HG03196 (cell line): Measurements from ENCODE around the gene P3H3.

ENCODE experiments used
- ATAC-seq: cut with Tn5 transposase; IDR thresholded peaks from one replicate; pipeline ENCODE4 v1.9.1; 2021; ENCODE audit not compliant: unreplicated experiment

Gene P3H3

DNA sequence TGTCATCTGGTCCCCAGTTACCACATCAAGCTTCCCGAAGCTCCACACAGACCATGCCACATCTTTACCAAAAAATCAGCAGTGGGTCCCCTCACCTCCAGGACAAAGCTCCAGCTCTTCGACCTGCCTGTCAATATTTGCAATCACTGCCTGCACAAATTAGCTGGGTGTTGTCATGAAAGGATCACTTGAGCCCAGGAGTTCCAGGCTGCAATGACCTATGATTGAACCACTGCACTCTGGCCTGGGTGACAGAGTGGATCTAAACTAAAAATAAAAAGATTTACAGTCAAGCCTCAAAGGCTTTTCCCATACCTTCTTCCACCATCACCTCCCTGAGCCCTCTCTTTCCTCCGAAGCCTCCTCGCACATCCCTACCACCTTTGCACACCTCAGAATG is 31.6 kb upstream of the P3H3 start:
- no peak for ATAC-seq

DNA sequence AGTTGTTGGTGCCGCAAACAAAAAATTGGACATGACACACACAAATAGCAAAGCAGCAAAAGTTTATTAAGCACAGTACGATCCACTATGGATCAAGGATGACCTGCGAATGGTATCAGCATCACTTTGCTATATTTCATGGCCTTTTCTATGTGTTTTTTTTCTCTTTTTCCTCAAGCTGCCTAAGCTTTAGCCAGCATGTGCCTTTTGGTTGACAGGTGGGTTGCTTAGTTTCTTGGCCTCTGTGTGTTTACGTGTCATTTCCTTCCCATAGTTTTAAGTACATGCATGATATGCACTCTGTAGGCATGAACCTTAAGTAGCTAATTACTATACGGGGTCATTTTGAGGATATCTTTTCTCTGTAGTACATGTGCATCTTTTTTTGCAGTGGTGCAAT is 29.1 kb upstream of the P3H3 start:
- no peak for ATAC-seq

DNA sequence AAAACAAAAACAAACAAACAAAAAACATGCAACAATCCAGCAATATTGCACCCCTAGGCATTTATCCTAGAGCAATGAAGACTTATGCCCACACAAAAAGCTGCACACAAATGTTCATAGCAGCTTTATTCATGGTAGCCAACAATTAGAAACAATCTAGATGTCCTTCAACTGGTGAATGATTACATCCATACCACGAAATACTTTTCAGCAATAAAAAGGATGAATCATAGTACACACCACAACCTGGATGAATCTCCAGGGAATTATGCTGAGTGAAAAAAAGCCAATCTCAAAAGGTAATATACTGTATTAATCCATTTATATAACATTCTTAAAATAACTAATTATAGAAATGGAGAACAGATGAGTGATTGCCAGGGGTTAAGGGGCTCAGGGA is 21.0 kb upstream of the P3H3 start:
- no peak for ATAC-seq

DNA sequence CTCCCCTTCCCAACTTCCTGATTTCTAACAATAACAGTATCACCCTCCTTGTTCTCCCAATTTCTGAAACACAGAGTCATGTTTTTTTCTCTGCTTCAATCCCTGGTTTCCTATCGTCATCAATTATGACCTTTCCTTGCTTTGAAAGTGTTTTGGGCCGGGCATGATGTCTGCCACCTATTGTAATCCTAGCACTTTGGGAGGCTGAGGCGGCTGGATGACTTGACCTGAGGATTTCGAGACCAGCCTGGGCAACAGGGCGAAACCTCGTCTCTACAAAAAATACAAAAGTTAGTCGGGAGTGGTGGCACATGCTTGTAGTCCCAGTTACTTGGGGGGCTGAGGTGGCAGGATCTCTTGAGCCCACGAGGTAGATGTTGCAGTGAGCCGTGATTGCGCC is 19.2 kb upstream of the P3H3 start:
- no peak for ATAC-seq

DNA sequence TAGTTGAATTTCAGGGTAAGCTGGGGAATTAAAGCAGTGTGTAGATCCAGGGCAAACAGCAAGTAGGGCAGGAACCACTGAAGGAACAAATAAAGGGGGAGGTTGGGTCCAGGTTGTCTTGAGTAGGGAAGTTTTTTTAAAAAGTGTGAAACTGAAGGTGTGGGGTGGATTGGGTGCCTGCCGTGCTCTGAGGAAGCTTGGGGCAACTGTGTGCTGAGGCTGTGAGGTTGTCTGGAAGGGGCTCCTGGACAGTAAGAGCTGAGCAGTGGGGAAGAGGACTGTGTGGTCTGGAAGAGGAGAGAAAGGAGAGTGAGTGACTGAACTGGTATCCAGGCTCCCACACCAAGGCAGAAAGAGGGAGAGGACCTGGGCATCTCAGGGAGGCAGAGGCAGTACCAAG is 17.4 kb upstream of the P3H3 start:
- ATAC-seq: no peak

DNA sequence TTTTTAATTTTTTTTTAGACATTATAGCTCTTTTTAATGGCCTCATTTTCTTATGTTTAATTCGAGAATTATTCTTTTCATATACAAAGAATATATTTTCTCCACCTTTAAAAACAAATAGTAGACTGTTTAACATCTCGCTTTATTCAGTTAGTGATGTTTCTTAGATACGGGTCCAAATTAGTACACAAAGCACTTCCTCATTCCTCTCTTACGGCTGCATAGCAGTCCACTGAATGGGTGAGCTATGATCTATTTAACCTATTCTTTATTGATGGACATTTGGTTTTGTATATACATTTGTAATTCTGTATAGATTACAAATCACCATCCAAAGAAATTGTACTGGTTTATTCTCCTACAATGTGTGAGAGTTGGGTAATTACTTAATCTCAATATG is 14.8 kb upstream of the P3H3 start:
- ATAC-seq: no peak

DNA sequence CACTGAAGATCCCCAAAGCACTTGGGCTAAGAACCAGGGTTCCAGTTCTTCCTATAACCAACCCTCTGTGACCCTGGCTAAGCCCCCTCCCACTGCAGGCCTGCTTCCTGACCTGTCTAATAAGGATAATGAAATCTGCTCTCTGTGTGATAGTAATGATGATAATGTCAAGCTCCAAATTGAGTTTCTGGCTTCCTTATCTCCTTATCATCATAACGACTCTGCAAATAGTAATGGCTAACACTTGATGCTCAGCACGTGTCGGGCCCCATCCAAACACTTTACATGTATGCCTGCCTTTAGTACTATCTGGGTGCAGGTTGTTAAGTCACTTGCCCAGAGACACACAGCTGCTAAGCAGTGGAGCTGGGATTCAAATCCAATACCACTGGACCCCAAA is 11.6 kb upstream of the P3H3 start:
- ATAC-seq: no peak

DNA sequence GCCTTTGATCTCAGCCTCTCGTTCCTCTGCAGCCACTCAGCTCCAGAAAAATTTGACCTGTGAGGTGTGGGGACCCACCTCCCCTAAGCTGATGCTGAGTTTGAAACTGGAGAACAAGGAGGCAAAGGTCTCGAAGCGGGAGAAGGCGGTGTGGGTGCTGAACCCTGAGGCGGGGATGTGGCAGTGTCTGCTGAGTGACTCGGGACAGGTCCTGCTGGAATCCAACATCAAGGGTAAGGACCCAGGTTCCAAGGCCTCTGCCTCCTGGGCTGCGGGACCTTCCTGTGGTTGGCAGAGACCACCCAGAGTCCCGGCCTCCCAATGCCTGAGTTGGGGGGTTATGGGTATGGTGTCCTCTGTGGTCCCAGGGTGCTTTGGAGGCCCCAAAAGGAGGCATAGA is 11.1 kb upstream of the P3H3 start:
- ATAC-seq: no peak

DNA sequence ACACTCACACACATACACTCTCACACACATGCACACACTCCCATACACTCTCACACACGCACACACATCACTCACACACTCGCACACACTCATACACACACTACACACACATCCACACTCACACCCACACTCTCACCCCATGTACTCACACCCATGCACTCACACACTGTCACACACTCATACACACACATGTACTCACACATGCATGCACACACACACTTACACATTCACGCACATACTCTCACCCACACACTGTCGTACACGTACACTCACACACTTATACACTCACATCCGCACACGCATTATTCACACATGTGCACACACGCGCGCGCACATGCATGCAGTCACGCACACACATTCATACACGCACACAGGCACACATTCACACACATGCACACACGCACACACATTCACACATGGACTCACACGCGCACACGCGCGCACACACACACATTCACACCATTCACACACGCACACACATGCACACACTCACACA is 10.5 kb upstream of the P3H3 start:
- no peak for ATAC-seq

DNA sequence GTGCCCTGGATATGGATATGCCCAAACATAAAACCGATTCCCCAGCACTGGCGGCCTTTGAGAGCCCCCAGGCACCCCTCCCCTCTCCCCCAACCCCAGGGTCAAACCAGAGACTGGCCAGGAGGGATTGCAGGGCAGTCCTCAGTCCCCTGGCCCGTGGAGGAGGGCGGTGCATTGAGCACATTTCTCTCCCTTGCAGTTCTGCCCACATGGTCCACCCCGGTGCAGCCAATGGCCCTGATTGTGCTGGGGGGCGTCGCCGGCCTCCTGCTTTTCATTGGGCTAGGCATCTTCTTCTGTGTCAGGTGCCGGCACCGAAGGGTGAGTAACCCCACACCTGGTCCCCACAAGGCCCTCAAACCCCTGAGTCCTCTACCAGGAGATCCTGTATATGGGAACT is 10.0 kb upstream of the P3H3 start:
- ATAC-seq: no peak

DNA sequence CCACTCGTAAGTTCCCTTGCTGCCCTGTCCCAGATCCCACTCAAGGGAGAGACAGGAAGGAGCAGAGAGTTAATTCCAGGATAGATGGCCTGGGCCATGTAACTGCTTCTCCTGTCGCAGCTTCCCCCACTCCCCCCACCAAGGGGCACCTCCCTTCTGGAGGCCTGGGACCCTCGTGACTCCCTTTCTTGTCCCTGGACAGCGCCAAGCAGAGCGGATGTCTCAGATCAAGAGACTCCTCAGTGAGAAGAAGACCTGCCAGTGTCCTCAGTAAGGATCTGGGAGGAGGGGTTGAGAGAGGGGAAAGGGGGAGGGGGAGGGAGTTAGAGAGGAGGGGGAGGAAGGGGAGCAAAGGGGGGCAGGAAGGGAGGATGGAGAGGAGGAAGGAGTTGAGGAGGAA is 9.6 kb upstream of the P3H3 start:
- no peak for ATAC-seq

DNA sequence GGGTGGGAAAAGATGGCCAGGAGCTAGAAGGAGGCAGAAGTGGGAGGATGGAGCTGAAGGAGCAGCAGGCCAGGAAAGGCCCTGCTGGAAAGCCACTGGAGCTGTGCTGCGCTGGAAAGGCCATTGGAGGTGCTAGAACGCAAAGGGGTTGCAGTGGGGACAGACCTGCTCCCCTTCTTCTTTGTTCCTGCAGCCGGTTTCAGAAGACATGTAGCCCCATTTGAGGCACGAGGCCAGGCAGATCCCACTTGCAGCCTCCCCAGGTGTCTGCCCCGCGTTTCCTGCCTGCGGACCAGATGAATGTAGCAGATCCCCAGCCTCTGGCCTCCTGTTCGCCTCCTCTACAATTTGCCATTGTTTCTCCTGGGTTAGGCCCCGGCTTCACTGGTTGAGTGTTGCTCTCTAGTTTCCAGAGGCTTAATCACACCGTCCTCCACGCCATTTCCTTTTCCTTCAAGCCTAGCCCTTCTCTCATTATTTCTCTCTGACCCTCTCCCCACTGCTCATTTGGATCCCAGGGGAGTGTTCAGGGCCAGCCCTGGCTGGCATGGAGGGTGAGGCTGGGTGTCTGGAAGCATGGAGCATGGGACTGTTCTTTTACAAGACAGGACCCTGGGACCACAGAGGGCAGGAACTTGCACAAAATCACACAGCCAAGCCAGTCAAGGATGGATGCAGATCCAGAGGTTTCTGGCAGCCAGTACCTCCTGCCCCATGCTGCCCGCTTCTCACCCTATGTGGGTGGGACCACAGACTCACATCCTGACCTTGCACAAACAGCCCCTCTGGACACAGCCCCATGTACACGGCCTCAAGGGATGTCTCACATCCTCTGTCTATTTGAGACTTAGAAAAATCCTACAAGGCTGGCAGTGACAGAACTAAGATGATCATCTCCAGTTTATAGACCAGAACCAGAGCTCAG is 8.8 kb upstream of the P3H3 start:
- no peak for ATAC-seq

DNA sequence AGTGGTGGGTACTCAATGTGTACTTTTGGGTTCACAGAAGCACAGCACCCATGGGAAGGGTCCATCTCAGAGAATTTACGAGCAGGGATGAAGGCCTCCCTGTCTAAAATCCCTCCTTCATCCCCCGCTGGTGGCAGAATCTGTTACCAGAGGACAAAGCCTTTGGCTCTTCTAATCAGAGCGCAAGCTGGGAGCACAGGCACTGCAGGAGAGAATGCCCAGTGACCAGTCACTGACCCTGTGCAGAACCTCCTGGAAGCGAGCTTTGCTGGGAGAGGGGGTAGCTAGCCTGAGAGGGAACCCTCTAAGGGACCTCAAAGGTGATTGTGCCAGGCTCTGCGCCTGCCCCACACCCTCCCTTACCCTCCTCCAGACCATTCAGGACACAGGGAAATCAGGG is 8.0 kb upstream of the P3H3 start:
- ATAC-seq: no peak

DNA sequence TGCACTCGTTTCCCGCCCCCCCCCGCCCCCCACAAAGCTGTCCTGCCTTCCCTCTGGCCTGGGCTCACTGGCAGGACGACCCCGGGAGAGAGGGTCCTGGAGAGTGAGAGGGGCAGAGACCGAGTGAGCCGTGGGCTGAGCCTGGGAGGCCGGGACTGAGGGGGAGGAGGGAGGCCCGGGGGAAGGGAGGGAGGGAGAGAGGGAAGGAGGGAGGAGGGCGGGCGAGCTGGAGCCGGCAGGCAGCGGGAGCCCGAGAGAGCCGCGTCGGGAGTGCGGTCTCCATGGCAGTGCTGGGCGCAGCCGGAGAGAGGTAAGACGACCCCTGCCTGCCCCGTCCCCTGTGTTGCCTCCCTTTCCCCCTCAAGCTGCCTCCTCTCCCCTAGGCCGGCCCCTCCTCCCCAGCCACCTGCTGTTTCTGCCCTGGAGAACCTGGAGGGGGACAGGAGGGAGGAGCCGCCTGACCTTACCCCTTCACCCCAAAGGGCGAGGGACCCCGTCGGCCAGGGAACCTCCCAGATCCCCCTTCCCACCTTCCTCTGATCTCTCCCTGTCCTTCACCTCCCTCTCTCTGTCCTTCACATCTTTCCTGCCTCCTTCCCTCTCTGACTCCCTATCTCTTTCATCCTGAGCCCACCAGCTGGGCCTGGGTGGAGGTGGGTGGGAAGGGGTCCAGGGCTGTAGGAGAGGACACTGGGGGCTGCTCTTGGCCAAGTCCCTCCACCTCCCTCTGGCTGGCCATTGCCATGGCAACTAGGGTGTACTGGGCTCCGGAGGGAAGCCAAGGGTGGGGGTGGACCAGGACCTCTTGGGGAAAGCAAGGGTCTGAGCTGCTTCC is 6.4 kb upstream of the P3H3 start, which contains the start of gene GPR162:
Gene GPR162 (plus strand): TSS at position 231 of the 835 bp plus-strand sequence. CDS start 2,078 bp downstream, outside the sequence.
- no peak for ATAC-seq

DNA sequence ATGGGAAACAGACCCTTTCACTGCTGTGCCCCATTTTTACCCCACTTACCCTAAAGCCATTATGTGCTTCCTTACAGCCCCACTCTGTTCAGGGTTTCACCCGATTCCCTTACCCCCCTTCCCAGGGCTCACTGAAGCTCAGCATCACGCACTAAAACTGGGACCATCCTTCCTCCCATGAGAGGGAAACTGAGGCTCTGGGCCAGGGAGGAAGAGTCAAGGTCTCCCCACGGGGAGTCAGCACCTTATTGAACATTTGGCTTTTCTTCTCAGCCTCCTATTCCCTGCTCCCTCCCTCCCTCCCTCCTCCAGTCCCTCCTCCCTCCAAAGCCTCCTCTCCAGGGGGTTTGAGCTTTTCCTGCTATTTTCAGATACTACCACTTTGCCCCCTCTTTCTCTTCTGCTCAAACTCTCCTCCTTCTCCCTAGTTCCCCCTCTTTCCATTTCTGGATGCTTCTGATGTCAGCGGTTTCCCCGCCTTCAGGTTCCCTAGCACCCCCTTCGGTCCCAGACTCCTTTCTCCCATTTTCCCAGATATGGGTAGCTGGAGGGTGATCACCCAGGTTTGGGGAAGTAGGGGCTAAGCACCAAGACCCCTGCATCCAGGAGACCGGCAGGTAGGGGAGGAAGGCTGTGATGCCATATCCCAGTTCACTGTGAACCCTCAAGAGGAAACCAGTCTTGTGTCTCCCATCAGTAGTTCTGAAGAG is 5.6 kb upstream of the P3H3 start:
- no peak for ATAC-seq

DNA sequence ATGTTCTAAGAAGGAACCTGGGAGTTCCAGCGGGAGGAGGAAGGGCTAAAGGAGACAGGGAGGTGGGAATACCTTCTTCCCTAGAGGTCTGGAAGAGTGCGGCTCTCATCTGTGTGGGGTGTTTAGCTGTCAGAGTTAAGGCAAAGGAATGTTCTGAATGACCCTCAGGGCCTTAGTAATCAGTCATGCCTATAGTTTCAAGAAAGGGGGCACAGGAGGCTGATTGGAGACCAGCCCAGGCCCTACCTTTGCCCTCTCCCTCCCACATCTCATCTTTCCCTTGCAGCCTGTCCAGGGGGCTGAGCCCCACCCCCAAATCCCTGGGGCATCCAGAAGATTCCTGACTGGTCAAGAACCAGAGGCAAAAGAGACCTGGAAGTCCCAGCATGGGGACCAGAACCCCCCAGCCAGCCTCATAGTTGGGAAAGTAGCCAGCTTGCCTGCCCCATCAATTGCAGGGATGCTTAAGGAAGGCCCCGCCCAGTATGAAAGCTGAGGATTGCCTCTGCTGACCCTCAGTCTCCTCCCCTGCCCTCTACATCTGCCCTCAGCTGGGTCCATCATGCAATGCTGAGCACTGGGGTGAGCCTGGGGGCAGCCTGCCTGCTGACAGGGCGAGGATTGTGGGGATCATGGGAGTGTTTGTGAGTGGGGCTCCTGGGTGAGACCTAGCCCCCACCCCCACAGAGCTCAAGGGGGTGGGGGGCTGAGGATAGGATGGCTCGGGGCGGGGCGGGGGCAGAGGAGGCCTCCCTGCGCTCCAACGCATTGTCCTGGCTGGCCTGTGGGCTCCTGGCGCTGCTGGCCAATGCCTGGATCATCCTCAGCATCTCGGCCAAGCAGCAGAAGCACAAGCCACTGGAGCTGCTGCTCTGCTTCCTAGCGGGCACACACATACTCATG is 4.8 kb upstream of the P3H3 start:
- no peak for ATAC-seq

DNA sequence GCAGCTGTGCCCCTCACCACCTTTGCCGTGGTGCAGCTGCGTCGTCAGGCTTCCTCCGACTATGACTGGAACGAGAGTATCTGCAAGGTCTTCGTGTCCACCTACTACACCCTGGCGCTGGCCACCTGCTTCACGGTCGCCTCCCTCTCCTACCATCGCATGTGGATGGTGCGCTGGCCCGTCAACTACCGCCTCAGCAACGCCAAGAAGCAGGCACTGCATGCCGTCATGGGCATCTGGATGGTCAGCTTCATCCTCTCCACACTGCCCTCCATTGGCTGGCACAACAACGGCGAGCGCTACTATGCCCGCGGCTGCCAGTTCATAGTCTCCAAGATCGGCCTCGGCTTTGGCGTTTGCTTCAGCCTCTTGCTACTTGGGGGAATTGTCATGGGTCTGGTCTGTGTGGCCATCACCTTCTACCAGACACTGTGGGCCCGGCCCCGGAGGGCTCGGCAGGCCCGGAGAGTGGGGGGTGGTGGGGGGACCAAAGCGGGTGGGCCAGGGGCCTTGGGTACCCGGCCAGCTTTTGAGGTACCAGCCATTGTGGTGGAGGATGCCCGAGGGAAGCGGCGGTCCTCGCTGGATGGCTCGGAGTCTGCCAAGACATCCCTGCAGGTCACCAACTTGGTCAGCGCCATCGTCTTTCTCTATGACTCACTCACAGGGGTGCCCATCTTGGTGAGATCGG is 4.0 kb upstream of the P3H3 start:
- no peak for ATAC-seq

DNA sequence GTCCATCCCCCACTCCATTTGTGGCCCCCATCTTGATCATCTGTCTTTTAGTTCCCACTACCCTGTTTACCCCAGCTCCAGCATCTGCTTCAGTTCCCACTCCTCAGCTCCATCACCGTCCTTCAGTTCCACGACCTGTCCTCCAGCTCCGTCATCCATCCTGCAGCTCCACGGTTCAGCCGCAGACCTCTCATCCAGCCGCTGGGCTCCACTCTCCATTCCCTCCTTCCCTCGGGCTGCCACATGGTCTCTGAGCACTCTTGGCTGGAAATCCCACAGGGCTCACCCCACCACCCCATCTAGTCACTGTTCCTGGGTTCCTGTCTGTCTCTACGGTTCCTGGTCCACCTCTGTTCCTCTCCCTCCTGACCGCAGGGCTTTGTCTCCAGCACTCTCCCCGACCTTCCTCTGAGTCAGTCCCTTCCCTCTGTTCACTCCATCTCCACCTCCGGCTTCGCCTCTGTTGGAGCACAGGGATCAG is 3.3 kb upstream of the P3H3 start:
- ATAC-seq: no peak

DNA sequence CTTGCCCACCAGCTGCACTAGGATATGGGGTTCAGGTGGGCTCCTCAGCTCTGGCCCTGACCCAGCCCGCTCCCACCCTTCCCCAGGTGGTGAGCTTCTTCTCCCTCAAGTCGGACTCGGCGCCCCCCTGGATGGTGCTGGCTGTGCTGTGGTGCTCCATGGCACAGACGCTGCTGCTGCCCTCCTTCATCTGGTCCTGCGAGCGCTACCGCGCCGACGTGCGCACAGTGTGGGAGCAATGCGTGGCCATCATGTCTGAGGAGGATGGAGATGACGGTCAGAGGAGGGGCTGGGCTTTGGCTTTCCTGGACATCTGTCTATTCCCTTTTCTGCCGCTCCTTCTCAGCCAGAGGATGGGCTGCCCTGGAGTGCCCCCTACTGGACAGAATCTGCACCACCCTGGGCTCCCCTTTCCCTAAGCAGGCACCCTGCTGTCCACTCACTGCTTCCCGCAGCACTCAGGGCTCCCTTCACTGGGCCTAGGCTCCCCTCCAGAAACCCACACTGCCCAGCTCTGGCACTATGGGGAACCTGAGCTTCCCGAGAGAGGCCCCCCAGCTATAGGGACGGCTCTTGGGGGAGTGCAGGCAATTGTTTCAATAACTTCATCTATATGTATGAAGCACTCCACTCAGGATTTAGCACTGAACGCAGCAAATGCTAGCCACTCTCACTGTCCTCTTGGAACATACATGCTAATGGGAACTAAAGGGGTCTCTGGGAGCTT is 2.6 kb upstream of the P3H3 start:
- ATAC-seq: no peak
